SK-N-SH (cell line): ENCODE data around the gene SYNC. TPM values are rescaled to one million over a fixed set of nuclear protein-coding genes. Genes with fewer than 3 reads are reported as not detected.

Source experiments
- CTCF ChIA-PET: fragments of 300-600, 350-600 bp; formaldehyde crosslinking; extraction: SDS; loops from one replicate; lab custom pipeline; 2021; lab: Yijun Ruan, JAX
- POLR2A ChIA-PET: fragments of 350-600 bp; sonication (Branson Sonifier 250); formaldehyde crosslinking; extraction: SDS; loops from one replicate; lab custom pipeline; 2020; ENCODE audit warnings: antibody characterized with exemption, inconsistent platforms; lab: Yijun Ruan, JAX
- DNase-seq: peaks from one replicate; pipeline ENCODE4 v3.0.0; 2012
- H2AFZ ChIP-seq: fragments of 200-600 bp; sonication (generic); 2 replicates; pipeline ENCODE4 v1.8.1; 2016; ENCODE audit warnings: antibody characterized with exemption, mild to moderate bottlenecking, low read depth
- H3F3A ChIP-seq: fragments of 200-600 bp; sonication (generic); replicated peaks from 2 replicates; pipeline ENCODE3; 2016; ENCODE audit warnings: antibody characterized with exemption, mild to moderate bottlenecking; ENCODE audit not compliant: insufficient read depth
- H3K27ac ChIP-seq, 2 experiments: fragments of 200-500 bp in 1 of 2; fragments of 200-600 bp in 1 of 2; sonication (Bioruptor generic) in 1 of 2; sonication (generic), shearing (Covaris generic) in 1 of 2; 2 replicates each; pipeline versions ENCODE4 v1.5.1 to v1.6.1; 2014 to 2016; ENCODE audit warnings: low read depth in 2 of 2, inconsistent platforms in 1 of 2, low read length in 1 of 2, mild to moderate bottlenecking in 1 of 2, mixed read lengths in 1 of 2
- H3K27me3 ChIP-seq: fragments of 200-600 bp; sonication (generic), shearing (Covaris generic); 2 replicates; pipeline ENCODE4 v1.6.1; 2016; ENCODE audit warnings: mixed run types; ENCODE audit not compliant: insufficient read depth
- H3K36me3 ChIP-seq, 2 experiments: fragments of 200-500 bp in 1 of 2; fragments of 200-600 bp in 1 of 2; sonication (Bioruptor generic) in 1 of 2; sonication (generic) in 1 of 2; replicated peaks in 1 of 2; 2 replicates each; pipeline versions ENCODE3 to v1.5.1; 2014 to 2016; ENCODE audit warnings: low read length in 1 of 2, mild to moderate bottlenecking in 1 of 2; ENCODE audit not compliant: insufficient read depth in 2 of 2, control insufficient read depth in 1 of 2
- H3K4me1 ChIP-seq, 2 experiments: fragments of 200-500 bp in 1 of 2; fragments of 200-600 bp in 1 of 2; sonication (Bioruptor generic) in 1 of 2; sonication (generic), shearing (Covaris generic) in 1 of 2; 2 replicates each; pipeline versions ENCODE4 v1.5.1 to v1.6.1; 2014 to 2016; ENCODE audit warnings: low read depth in 1 of 2, low read length in 1 of 2, mixed run types in 1 of 2; ENCODE audit not compliant: insufficient read depth in 2 of 2, control insufficient read depth in 1 of 2
- H3K4me2 ChIP-seq: fragments of 200-600 bp; sonication (generic), shearing (Covaris generic); 2 replicates; pipeline ENCODE4 v1.6.1; 2017; ENCODE audit warnings: mixed run types
- H3K4me3 ChIP-seq, 2 experiments: fragments of 200-500 bp in 1 of 2; fragments of 200-600 bp in 1 of 2; sonication (Bioruptor generic) in 1 of 2; sonication (generic), shearing (Covaris generic) in 1 of 2; 2 replicates each; pipeline versions ENCODE4 v1.5.1 to v1.8.1; 2014 to 2016; ENCODE audit warnings: low read depth in 2 of 2, inconsistent platforms in 1 of 2, low read length in 1 of 2, mild to moderate bottlenecking in 1 of 2, mixed read lengths in 1 of 2, moderate library complexity in 1 of 2
- H3K79me2 ChIP-seq: fragments of 200-600 bp; sonication (generic); 2 replicates; pipeline ENCODE4 v1.8.1; 2017; ENCODE audit warnings: mild to moderate bottlenecking; ENCODE audit not compliant: insufficient read depth
- H3K9ac ChIP-seq: fragments of 200-600 bp; sonication (generic); 2 replicates; pipeline ENCODE4 v1.6.1; 2017; ENCODE audit warnings: mixed run types
- H3K9me2 ChIP-seq: fragments of 200-600 bp; sonication (generic); 2 replicates; pipeline ENCODE4 v1.6.1; 2017; ENCODE audit warnings: mixed run types
- H3K9me3 ChIP-seq: fragments of 200-600 bp; sonication (generic); 2 replicates; pipeline ENCODE4 v1.6.1; 2017; ENCODE audit warnings: mixed run types, mild to moderate bottlenecking, moderate library complexity
- H4K20me1 ChIP-seq: fragments of 200-600 bp; sonication (generic); 2 replicates; pipeline ENCODE4 v1.6.1; 2017; ENCODE audit warnings: mild to moderate bottlenecking, mixed run types; ENCODE audit not compliant: insufficient read depth
- ELF1 ChIP-seq: IDR thresholded peaks from 2 replicates; pipeline ENCODE4 v1.4.0; 2012
- EZH2phosphoT487 ChIP-seq: fragments of 200-600 bp; sonication (generic); IDR thresholded peaks from 2 replicates; pipeline ENCODE4 v1.6.1; 2017; ENCODE audit warnings: low read depth, mixed run types, mild to moderate bottlenecking, antibody characterized with exemption, moderate library complexity, borderline replicate concordance
- FOSL2 ChIP-seq: IDR thresholded peaks from 2 replicates; pipeline ENCODE4 v1.4.0; 2012; ENCODE audit warnings: low read depth, mild to moderate bottlenecking, moderate library complexity, borderline replicate concordance
- FOXM1 ChIP-seq: IDR thresholded peaks from 2 replicates; pipeline ENCODE4 v1.4.0; 2012; ENCODE audit warnings: low read depth, mild to moderate bottlenecking
- GABPA ChIP-seq: IDR thresholded peaks from 2 replicates; pipeline ENCODE4 v1.4.0; 2012; ENCODE audit warnings: low read depth, mild to moderate bottlenecking
- GATA2 ChIP-seq: sonication (generic); formaldehyde crosslinking; IDR thresholded peaks from 2 replicates; pipeline ENCODE4 v1.5.0; 2020; ENCODE audit warnings: mild to moderate bottlenecking, missing genetic modification reagents
- IRF3 ChIP-seq: fragments of 150-350 bp; IDR thresholded peaks from 2 replicates; pipeline ENCODE4 v1.6.1; 2016; ENCODE audit warnings: mild to moderate bottlenecking, low read depth, low read length
- MAX ChIP-seq: IDR thresholded peaks from 2 replicates; pipeline ENCODE4 v1.4.0; 2012; ENCODE audit warnings: low read depth
- MXI1 ChIP-seq: IDR thresholded peaks from 2 replicates; pipeline ENCODE4 v1.6.1; 2012; ENCODE audit warnings: mild to moderate bottlenecking, low read depth, low read length, improper control_type of control experiment
- NFIC ChIP-seq: IDR thresholded peaks from 2 replicates; pipeline ENCODE4 v1.4.0; 2012; ENCODE audit warnings: borderline replicate concordance
- POLR2AphosphoS5 ChIP-seq: IDR thresholded peaks from 2 replicates; pipeline ENCODE4 v1.6.1; 2012; ENCODE audit warnings: low read depth, low read length
- RFX5 ChIP-seq: IDR thresholded peaks from 2 replicates; pipeline ENCODE4 v1.6.1; 2012; ENCODE audit warnings: mild to moderate bottlenecking, improper control_type of control experiment, low read length
- RXRA ChIP-seq: IDR thresholded peaks from 2 replicates; pipeline ENCODE4 v1.4.0; 2012; ENCODE audit warnings: low read depth, mild to moderate bottlenecking, borderline replicate concordance
- TAF1 ChIP-seq: IDR thresholded peaks from 2 replicates; pipeline ENCODE4 v1.6.1; 2012; ENCODE audit warnings: low read depth, mild to moderate bottlenecking, low read length, moderate library complexity, borderline replicate concordance
- TEAD4 ChIP-seq: IDR thresholded peaks from 2 replicates; pipeline ENCODE4 v1.4.0; 2012; ENCODE audit warnings: mild to moderate bottlenecking, borderline replicate concordance; ENCODE audit not compliant: insufficient read depth
- USF1 ChIP-seq: IDR thresholded peaks from 2 replicates; pipeline ENCODE4 v1.4.0; 2012; ENCODE audit warnings: low read depth, borderline replicate concordance
- YY1 ChIP-seq: IDR thresholded peaks from 2 replicates; pipeline ENCODE4 v1.4.0; 2012; ENCODE audit warnings: low read depth, mild to moderate bottlenecking
- ZBTB33 ChIP-seq: IDR thresholded peaks from 2 replicates; pipeline ENCODE4 v1.4.0; 2012; ENCODE audit warnings: low read depth, borderline replicate concordance
- WGBS: methylation state at CpG from one replicate; pipeline ENCODE4 v1.1.6; 2017; ENCODE audit warnings: low lambda C conversion rate; 5-methylcytosine and 5-hydroxymethylcytosine counted together
- polyA plus RNA-seq, 3 experiments: library from polyadenylated mRNA; depleted of rRNA; stranded (reverse); fragments of >200 nt; gene quantifications; 2 replicates each; pipeline ENCODE4 v1.2.3, GENCODE V29; 2012

Gene SYNC
- polyA plus RNA-seq, 1 of the 3 experiments (the other 2 are of a cell fraction) = 25.6 TPM

GRCh38 chr1:32651461-32652073 lies 51.0 kb downstream of the SYNC start:
- Histone ChIP-seq H3K36me3 (peaks cover 27 to 41% of the 10 kb centered on the region in 2 experiments), H3K27me3 (no peaks in the 10 kb centered on the region), H3F3A (peaks cover 19% of the 10 kb centered on the region), H3K4me1 (peaks cover 4 to 13% of the 10 kb centered on the region in 2 experiments; a peak in 3 of 4 replicates), H4K20me1 (0 out of 2 replicates have a peak, but pooled peaks cover 2% of the 10 kb centered on the region), H3K79me2 (peaks cover 90% of the 10 kb centered on the region), H3K4me3 (peak overlapping the region; percentile 77 to 79), H3K27ac (peak overlapping the region; percentile 94 to 99), H3K4me2 (peak overlapping the region; percentile 88), H2AFZ (peak overlapping the region; percentile 73; the same call in 1 of the 2 replicates), H3K9ac (peak overlapping the region; percentile 93), H3K9me2 (no peaks in the 10 kb centered on the region), H3K9me3 (no peaks in the 10 kb centered on the region)
- ChIA-PET CTCF (interaction anchor here (0.6 to 1.7 kb wide), 3 partner anchors 12 to 225 kb away, joined by 3 to 7 read pairs (median 3); no protein-coding TSS in a partner anchor), POLR2A (interaction anchor here (0.7 to 1.6 kb wide), 10 partner anchors 20 to 257 kb away, joined by 3 to 7 read pairs (median 4); partner anchors contain the start of genes BSDC1 and SYNC)
- under 1% methylated on average over 38 of the region's 43 CpGs for WGBS
- no peak for DNase-seq
- TF ChIP-seq MAX = peak; percentile 66; the same call in 1 of the 2 replicates
- TF ChIP-seq EZH2phosphoT487 = no peak

GRCh38 chr1:32650752-32651460 lies 51.7 kb downstream of the SYNC start, which contains the start of gene RBBP4:
Gene RBBP4, plus strand, starts transcription at chr1:32651208. Its CDS starts 99 bp downstream, at chr1:32651307.
- Histone ChIP-seq H3K9ac (peak within 1 kb of the TSS; percentile 93), H3K36me3 (peaks cover 25 to 35% of the 10 kb centered on the region in 2 experiments), H3K4me1 (peaks cover 4 to 13% of the 10 kb centered on the region in 2 experiments; a peak in 3 of 4 replicates), H3K4me2 (peak within 1 kb of the TSS; percentile 88), H4K20me1 (no peaks in the 10 kb centered on the region), H3K9me3 (no peaks in the 10 kb centered on the region), H2AFZ (peak within 1 kb of the TSS; percentile 92), H3K79me2 (peaks cover 90% of the 10 kb centered on the region), H3K9me2 (no peaks in the 10 kb centered on the region), H3F3A (peaks cover 19% of the 10 kb centered on the region), H3K27me3 (no peaks in the 10 kb centered on the region), H3K27ac (peak within 1 kb of the TSS; percentile 99 to 100), H3K4me3 (peak within 1 kb of the TSS; percentile 77 to 79)
- ChIA-PET POLR2A (interaction anchor here (0.6 to 1.6 kb wide), 15 partner anchors 11 to 257 kb away, joined by 3 to 7 read pairs (median 4); partner anchors contain the start of genes BSDC1, SYNC and ZBTB8B), CTCF (interaction anchor here (0.6 to 1.7 kb wide), 3 partner anchors 11 to 226 kb away, joined by 3 to 7 read pairs (median 3); no protein-coding TSS in a partner anchor)
- WGBS = 4% methylated on average over 8 of the region's 67 CpGs
- DNase-seq = peak; percentile 98
- TF ChIP-seq RXRA (no peak), MAX (peak; percentile 88), IRF3 (peak; percentile 35; the same call in 1 of the 2 replicates), RFX5 (peak; percentile 74), NFIC (no peak; the same call in 1 of the 2 replicates), YY1 (peak; percentile 83), POLR2AphosphoS5 (peak; percentile 19; the same call in 1 of the 2 replicates), TAF1 (peak; percentile 43), FOXM1 (0 out of 2 replicates have a peak, but pooled peaks have one; percentile 71), GATA2 (CRISPR knock-in tag) (no peak), ELF1 (peak; percentile 55), USF1 (peak; percentile 93), TEAD4 (no peak), FOSL2 (no peak), EZH2phosphoT487 (no peak), GABPA (no peak; the same call in 1 of the 2 replicates), MXI1 (peak; percentile 56; the same call in 1 of the 2 replicates), ZBTB33 (peak; percentile 85)
